ENCODE data around the gene NUP98.

NUP98 gene

DNA sequence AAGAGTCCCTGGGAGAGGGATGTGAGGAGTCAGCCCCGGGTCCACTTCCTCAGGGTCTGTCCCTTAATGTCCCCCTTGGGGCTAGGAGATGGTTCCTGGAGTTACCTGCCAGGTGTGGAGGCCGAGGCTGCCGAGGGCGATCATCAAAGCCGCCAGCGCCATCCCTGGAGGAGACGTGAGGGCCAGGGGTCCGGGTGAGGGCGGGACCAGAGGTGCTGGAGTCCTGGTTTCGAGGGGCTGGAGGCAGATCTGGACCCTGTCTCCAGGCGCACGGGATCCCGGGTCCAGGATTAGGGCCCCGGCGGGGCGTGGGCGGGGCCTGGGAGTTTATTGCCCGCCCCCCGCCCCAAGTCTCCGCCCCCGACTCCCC is 155.7 kb downstream of the NUP98 start, which contains the start of gene ART5:
ART5 (minus strand) TSS at position 292 of the 370 bp plus-strand sequence; CDS start at position 162, 130 bp downstream.
- Histone ChIP-seq H3K4me3 (peak within 1 kb of the TSS; percentile 75), H3K27ac (no peak within 1 kb of the TSS)
- DNase-seq (ENCODE audit: low spot score), result no peak
- no peak for TF ChIP-seq CTCF (IDR thresholded peaks at IDR 0.05)

DNA sequence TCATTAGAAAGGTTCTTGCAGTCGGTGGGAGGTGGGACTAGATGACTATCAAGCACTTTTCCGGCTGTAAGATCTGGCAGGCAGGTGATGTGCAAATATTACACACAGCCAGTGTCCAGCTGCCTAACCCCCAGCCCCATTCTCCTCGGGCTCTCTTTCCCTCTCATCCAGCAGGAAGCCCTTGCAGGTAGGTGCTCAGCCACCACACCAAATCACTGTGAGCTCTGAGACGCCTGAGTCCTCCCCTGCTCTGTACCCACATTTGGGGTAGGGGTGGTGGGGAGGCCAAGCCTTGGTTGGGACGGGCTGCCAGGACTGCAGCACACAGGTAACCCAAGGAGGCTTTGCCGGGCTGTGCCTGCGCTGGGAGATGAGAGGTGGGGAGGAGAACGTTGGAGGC is 156.2 kb downstream of the NUP98 start:
- no peak for DNase-seq (ENCODE audit: low spot score)
- no peak overlapping the region for H3K27ac ChIP-seq
- no peak for TF ChIP-seq CTCF (IDR thresholded peaks at IDR 0.05)
- no peak overlapping the region for H3K4me3 ChIP-seq

- H3K27ac ChIP-seq, result no peak overlapping the region
- DNase-seq (ENCODE audit: low spot score), result no peak
- no peak overlapping the region for H3K4me3 ChIP-seq
- no peak for TF ChIP-seq CTCF (IDR thresholded peaks at IDR 0.05)
These were observed 157.5 kb downstream of the NUP98 start for GRCh38 chr11:3639841-3640240.

- no peak for DNase-seq (ENCODE audit: low spot score)
- Histone ChIP-seq H3K27ac (no peak overlapping the region), H3K4me3 (no peak overlapping the region)
- TF ChIP-seq CTCF (IDR thresholded peaks at IDR 0.05), result no peak
These were observed 158.8 kb downstream of the NUP98 start for GRCh38 chr11:3638513-3638912.

- no peak for TF ChIP-seq CTCF (IDR thresholded peaks at IDR 0.05)
- DNase-seq (ENCODE audit: low spot score), result no peak
- no peak overlapping the region for H3K4me3 ChIP-seq
- H3K27ac ChIP-seq, result no peak overlapping the region
These were observed 160.2 kb downstream of the NUP98 start for GRCh38 chr11:3637201-3637600.

DNA sequence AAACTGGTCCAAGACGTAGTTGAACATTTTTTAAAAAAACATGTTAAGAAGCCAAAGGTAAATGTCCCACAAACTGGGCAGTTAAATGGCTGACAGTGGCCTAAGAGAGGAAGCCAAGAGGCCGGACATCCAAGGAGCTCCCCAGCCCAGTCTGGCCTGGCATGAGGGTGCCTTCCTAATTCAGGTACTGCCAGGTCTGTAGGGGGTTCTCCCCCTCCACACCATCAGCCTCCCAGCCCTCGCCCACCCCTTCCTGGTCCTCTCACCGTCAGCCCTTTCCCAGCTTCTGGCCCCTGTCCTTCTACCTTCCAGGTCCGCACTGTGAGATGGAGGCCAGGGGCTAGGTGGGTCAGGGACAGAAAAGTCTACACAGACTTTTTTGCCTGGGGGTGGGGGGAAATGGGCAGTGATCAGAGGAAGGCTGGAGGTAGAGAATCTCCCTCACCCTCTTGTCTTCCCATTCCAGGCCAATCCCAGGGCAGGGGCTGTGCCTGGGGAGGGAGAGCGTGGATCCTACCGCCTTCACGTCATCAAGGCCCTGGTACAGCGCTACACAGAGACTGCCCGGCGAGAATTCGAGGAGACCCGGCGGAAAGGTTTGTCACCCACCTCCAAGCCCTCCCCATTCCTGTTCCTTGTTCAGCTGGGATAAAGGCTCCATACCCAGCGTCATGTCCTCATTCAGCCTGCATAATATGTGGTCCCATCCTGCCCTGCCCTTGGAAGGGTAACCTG is 161.5 kb downstream of the NUP98 start:
- no peak overlapping the region for H3K4me3 ChIP-seq
- no peak for DNase-seq (ENCODE audit: low spot score)

More for the DNA sequence above, 161.5 kb downstream of the NUP98 start:
- TF ChIP-seq CTCF (IDR thresholded peaks at IDR 0.05), result no peak
- no peak overlapping the region for H3K27ac ChIP-seq
